B cell (primary cell): ENCODE results near the gene ESRRA. TPM values are rescaled to one million over a fixed set of nuclear protein-coding genes. Genes with fewer than 3 reads are reported as not detected.

Source experiments
- ATAC-seq: fragments of 200-7000 bp; cut with Tn5 transposase; one replicate; pipeline ENCODE4 v1.10.0; 2021; ENCODE audit warnings: low read depth, mild to moderate bottlenecking, moderate number of reproducible peaks, moderate library complexity
- CTCF ChIA-PET: fragments of 350-600 bp; sonication (Branson Sonifier 250); formaldehyde crosslinking; loops from one replicate; lab custom pipeline; 2021; ENCODE audit warnings: antibody characterized with exemption, inconsistent platforms; lab: Charles Lee
- POLR2A ChIA-PET: fragments of 350-600 bp; sonication (Branson Sonifier 250); formaldehyde crosslinking; loops from one replicate; lab custom pipeline; 2021; ENCODE audit warnings: antibody characterized with exemption; lab: Charles Lee
- DNase-seq: peaks from one replicate; pipeline ENCODE4 v3.0.0; 2013
- H2AFZ ChIP-seq: 2 replicates; pipeline ENCODE4 v1.6.1; 2012; ENCODE audit warnings: mild to moderate bottlenecking, low read depth, low read length; ENCODE audit not compliant: insufficient read depth, poor library complexity, severe bottlenecking
- H3K27ac ChIP-seq, 2 donors: 1 replicate in 1 of 2; 2 replicates in 1 of 2; pipeline ENCODE4 v1.5.1; 2012 to 2013; ENCODE audit warnings: low read length in 2 of 2, mild to moderate bottlenecking in 2 of 2, moderate library complexity in 1 of 2
- H3K27me3 ChIP-seq, 4 experiments: fragments of 200-600 bp in 1 of 4; sonication (generic) in 1 of 4; replicated peaks in 1 of 4; 1 replicate in 2 of 4; 2 replicates in 2 of 4; pipeline versions ENCODE4 v1.6.1 to v1.7.0; 2013 to 2016; ENCODE audit warnings: low read length in 3 of 4, mild to moderate bottlenecking in 2 of 4, mixed read lengths in 1 of 4, moderate library complexity in 1 of 4; ENCODE audit not compliant: insufficient read depth in 4 of 4, control insufficient read depth in 3 of 4; ENCODE audit errors: control extremely low read depth in 1 of 4
- H3K36me3 ChIP-seq, 2 experiments: replicated peaks in 1 of 2; 1 replicate in 1 of 2; 2 replicates in 1 of 2; pipeline versions ENCODE4 v1.6.1 to v1.7.1; 2013; ENCODE audit warnings: low read length in 1 of 2; ENCODE audit not compliant: insufficient read depth in 2 of 2, control insufficient read depth in 1 of 2; ENCODE audit errors: control extremely low read depth in 1 of 2, extremely low read depth in 1 of 2
- H3K4me1 ChIP-seq, 2 donors: fragments of 200-600 bp in 1 of 2; sonication (generic) in 1 of 2; 1 replicate in 1 of 2; 2 replicates in 1 of 2; pipeline versions ENCODE4 v1.5.1 to v1.6.1; 2013 to 2017; ENCODE audit warnings: low read length in 2 of 2; ENCODE audit not compliant: control insufficient read depth in 2 of 2, insufficient read depth in 2 of 2
- H3K4me2 ChIP-seq: replicated peaks from 2 replicates; pipeline ENCODE3; 2012; ENCODE audit warnings: mild to moderate bottlenecking, low read depth, low read length; ENCODE audit not compliant: poor library complexity, severe bottlenecking
- H3K4me3 ChIP-seq, 5 experiments: fragments of 200-600 bp in 1 of 5; sonication (generic) in 1 of 5; 1 replicate in 3 of 5; 2 replicates in 2 of 5; pipeline versions ENCODE4 v1.5.1 to v1.7.0; 2011 to 2016; ENCODE audit warnings: low read length in 4 of 5, mild to moderate bottlenecking in 4 of 5, low read depth in 2 of 5, control low read depth in 1 of 5, moderate library complexity in 1 of 5; ENCODE audit not compliant: insufficient read depth in 1 of 5; ENCODE audit errors: control extremely low read depth in 1 of 5, extremely low read depth in 1 of 5
- H3K79me2 ChIP-seq: fragments of 200-600 bp; sonication (generic); one replicate; pipeline ENCODE4 v1.6.0; 2016; ENCODE audit warnings: low read length; ENCODE audit not compliant: control insufficient read depth, insufficient read depth
- H3K9ac ChIP-seq: fragments of 200-600 bp; sonication (generic); 2 replicates; pipeline ENCODE4 v1.6.1; 2017; ENCODE audit warnings: mild to moderate bottlenecking, low read length, moderate library complexity
- H3K9me3 ChIP-seq, 3 donors: one replicate each; pipeline versions ENCODE4 v1.6.1 to v1.7.1; 2013; ENCODE audit warnings: low read length in 2 of 3; ENCODE audit not compliant: control insufficient read depth in 2 of 3, insufficient read depth in 1 of 3; ENCODE audit errors: control extremely low read depth in 1 of 3
- H4K20me1 ChIP-seq: 2 replicates; pipeline ENCODE4 v1.6.0; 2012; ENCODE audit warnings: mild to moderate bottlenecking, low read length; ENCODE audit not compliant: insufficient read depth, control insufficient read depth, poor library complexity, severe bottlenecking
- H3K27ac Mint-ChIP-seq: one replicate; pipeline ENCODE4 v1.8.0; 2021; ENCODE audit warnings: mixed read lengths
- H3K27me3 Mint-ChIP-seq: one replicate; pipeline ENCODE4 v1.8.0; 2021; ENCODE audit warnings: mixed read lengths
- H3K4me1 Mint-ChIP-seq: one replicate; pipeline ENCODE4 v1.8.0; 2021; ENCODE audit warnings: mixed read lengths
- H3K4me3 Mint-ChIP-seq: one replicate; pipeline ENCODE4 v1.8.0; 2021; ENCODE audit warnings: mixed read lengths
- H3K9me3 Mint-ChIP-seq: one replicate; pipeline ENCODE4 v1.8.0; 2022; ENCODE audit warnings: mixed read lengths; ENCODE audit not compliant: insufficient read depth
- EZH2 ChIP-seq: IDR thresholded peaks from 2 replicates; pipeline ENCODE4 v1.6.1; 2012; ENCODE audit warnings: borderline replicate concordance, low read depth, mild to moderate bottlenecking, moderate library complexity, low read length; ENCODE audit not compliant: insufficient read depth, poor library complexity, severe bottlenecking
- WGBS: methylation state at CpG from one replicate; pipeline ENCODE4 v1.1.5; 2013; ENCODE audit warnings: missing lambda C conversion rate; ENCODE audit not compliant: insufficient coverage; 5-methylcytosine and 5-hydroxymethylcytosine counted together
- intact Hi-C: fragments of 100-400 bp; cut with micrococcal nuclease; formaldehyde crosslinking; loops from one replicate; pipeline ENCODE4 v1.10.0; 2022
- polyA plus RNA-seq: library from polyadenylated mRNA; depleted of rRNA; stranded (reverse); fragments of >200 nt; gene quantifications from 2 replicates; pipeline ENCODE4 v1.2.3, GENCODE V29; 2012
- total RNA-seq, 2 donors: library from RNA; stranded (reverse); fragments of 120-200 nt in 1 of 2; gene quantifications; 1 replicate in 1 of 2; 2 replicates in 1 of 2; pipeline versions ENCODE4 v1.2.3 to v1.2.4, GENCODE V29; 2013 to 2022
- TF ChIP-seq, protein P1 (sequence below): fragments of 200-600 bp; IDR thresholded peaks from one replicate; pipeline ENCODE4 v1.8.0; 2022; ENCODE audit warnings: antibody characterized with exemption, mild to moderate bottlenecking

Gene ESRRA
- total and polyA plus RNA-seq, 2 donors (not counting 1 experiment from before 2014, with no cell fraction given): 16.3 to 39.6 TPM

GRCh38 chr11:64357446-64357845 is 52.1 kb downstream of the ESRRA start:
- Histone ChIP-seq H3K27ac (no peak overlapping the region), H3K36me3 (peaks cover 0 to 22% of the 10 kb centered on the region in 2 experiments), H3K9ac (no peak overlapping the region), H3K4me1 (peaks cover 27 to 52% of the 10 kb centered on the region in 2 donors), H3K4me2 (no peak overlapping the region), H4K20me1 (peaks cover 45% of the 10 kb centered on the region), H2AFZ (no peak overlapping the region), H3K9me3 (no peaks in the 10 kb centered on the region), H3K4me3 (no peak overlapping the region), H3K27me3 (no peaks in the 10 kb centered on the region), H3K79me2 (peaks cover 11% of the 10 kb centered on the region)
- H3K4me1 Mint-ChIP-seq: peaks cover 41% of the 10 kb centered on the region
- H3K27me3 Mint-ChIP-seq: no peaks in the 10 kb centered on the region
- ATAC-seq (no peak), DNase-seq (no peak)
- no peak overlapping the region for H3K4me3 Mint-ChIP-seq
- TF ChIP-seq, protein P1, sequence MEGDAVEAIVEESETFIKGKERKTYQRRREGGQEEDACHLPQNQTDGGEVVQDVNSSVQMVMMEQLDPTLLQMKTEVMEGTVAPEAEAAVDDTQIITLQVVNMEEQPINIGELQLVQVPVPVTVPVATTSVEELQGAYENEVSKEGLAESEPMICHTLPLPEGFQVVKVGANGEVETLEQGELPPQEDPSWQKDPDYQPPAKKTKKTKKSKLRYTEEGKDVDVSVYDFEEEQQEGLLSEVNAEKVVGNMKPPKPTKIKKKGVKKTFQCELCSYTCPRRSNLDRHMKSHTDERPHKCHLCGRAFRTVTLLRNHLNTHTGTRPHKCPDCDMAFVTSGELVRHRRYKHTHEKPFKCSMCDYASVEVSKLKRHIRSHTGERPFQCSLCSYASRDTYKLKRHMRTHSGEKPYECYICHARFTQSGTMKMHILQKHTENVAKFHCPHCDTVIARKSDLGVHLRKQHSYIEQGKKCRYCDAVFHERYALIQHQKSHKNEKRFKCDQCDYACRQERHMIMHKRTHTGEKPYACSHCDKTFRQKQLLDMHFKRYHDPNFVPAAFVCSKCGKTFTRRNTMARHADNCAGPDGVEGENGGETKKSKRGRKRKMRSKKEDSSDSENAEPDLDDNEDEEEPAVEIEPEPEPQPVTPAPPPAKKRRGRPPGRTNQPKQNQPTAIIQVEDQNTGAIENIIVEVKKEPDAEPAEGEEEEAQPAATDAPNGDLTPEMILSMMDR: no peak
- no peak for TF ChIP-seq EZH2
- ChIA-PET POLR2A (interaction anchor here (1.0 kb wide), 1 partner anchor 40 kb away, joined by 3 read pairs; the partner anchor contains the start of genes PRDX5 and TRMT112), CTCF (interaction anchor here (1.3 to 10.2 kb wide), 4 partner anchors 26 to 153 kb away, joined by 4 to 188 read pairs (median 8); partner anchors contain the start of genes ESRRA, PRDX5 and TRMT112)
- H3K27ac Mint-ChIP-seq: no peak overlapping the region
- intact Hi-C loops: loop anchor here (5.0 kb wide), 1 partner anchor 90 kb away; no protein-coding TSS in a partner anchor
- WGBS: 90% methylated on average over 5 of the region's 6 CpGs
- no peaks in the 10 kb centered on the region for H3K9me3 Mint-ChIP-seq

DNA sequence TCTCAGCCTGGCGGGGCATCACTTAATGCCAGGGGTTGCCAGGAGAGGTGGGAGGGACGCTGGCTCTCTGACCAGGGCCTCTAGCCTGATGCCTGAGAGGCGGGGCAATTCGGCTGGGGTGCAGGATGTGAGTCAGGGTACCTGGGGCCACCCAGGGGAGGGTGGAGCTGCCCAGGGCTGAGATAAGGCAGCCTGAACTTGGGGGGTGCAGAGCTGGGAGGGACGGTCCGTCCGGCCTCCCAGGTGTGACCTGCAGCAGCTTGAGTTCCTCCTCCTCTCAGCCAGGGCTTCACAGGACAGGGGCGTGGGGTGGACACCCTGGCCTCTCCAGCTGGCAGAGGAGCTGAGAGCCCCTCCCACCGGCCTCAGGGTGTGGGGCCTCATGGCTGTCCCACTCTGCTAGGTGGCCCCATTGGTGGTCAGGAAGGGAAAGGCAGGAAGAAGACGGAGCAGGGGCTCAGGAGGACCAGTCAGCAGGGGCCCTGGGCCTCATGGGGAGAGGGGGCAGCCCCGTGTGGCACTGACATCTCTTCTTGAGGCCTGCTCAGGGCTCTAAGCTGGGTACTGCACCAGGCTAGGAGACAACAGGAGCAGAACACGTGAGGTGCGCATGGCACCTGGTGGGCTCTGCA is 52.7 kb downstream of the ESRRA start:
- Histone ChIP-seq H3K9ac (peak overlapping the region; percentile 73), H3K27me3 (no peaks in the 10 kb centered on the region), H3K4me2 (peak overlapping the region; percentile 93), H3K9me3 (no peaks in the 10 kb centered on the region), H2AFZ (no peak overlapping the region), H3K27ac (no peak overlapping the region), H3K4me1 (peaks cover 27 to 52% of the 10 kb centered on the region in 2 donors), H3K79me2 (peaks cover 11% of the 10 kb centered on the region), H3K4me3 (no peak overlapping the region), H3K36me3 (peaks cover 0 to 18% of the 10 kb centered on the region in 2 experiments), H4K20me1 (peaks cover 45% of the 10 kb centered on the region)
- WGBS: 77% methylated on average over 12 of the region's 13 CpGs
- intact Hi-C loops: loop anchor here (5.0 kb wide), 1 partner anchor 89 kb away; no protein-coding TSS in a partner anchor
- H3K4me3 Mint-ChIP-seq: peak overlapping the region; percentile 75
- H3K27ac Mint-ChIP-seq: peak overlapping the region; percentile 53
- no peaks in the 10 kb centered on the region for H3K9me3 Mint-ChIP-seq
- DNase-seq (no peak), ATAC-seq (no peak)
- ChIA-PET POLR2A (interaction anchor here (1.0 kb wide), 1 partner anchor 41 kb away, joined by 3 read pairs; the partner anchor contains the start of genes PRDX5 and TRMT112), CTCF (interaction anchor here (0.8 to 10.2 kb wide), 6 partner anchors 12 to 153 kb away, joined by 3 to 188 read pairs (median 6); partner anchors contain the start of genes ESRRA, PRDX5 and TRMT112)
- TF ChIP-seq EZH2: no peak
- TF ChIP-seq, protein P1: no peak
- H3K4me1 Mint-ChIP-seq: peaks cover 42% of the 10 kb centered on the region
- H3K27me3 Mint-ChIP-seq: no peaks in the 10 kb centered on the region
